HepG2 (cell line): Measurements from ENCODE around the gene MICAL3. TPM values are rescaled to one million over a fixed set of nuclear protein-coding genes. Genes with fewer than 3 reads are reported as not detected.
A peak's percentile ranks its signal among the peaks of the same experiment; 100 is the strongest.

Source experiments
- ATAC-seq: fragments of 200-7000 bp; cut with Tn5 transposase; 3 replicates; pipeline ENCODE4 v1.9.1; 2020; ENCODE audit warnings: mild to moderate bottlenecking, moderate library complexity
- BruUV-seq: library from RNA; stranded (reverse); fragments of 400-500 nt; replicated peaks from 2 replicates; lab custom pipeline; 2021; lab: Mats Ljungman, UMichigan
- CTCF ChIA-PET: fragments of 300-600 bp; formaldehyde crosslinking; extraction: SDS; loops from one replicate; lab custom pipeline; 2021; ENCODE audit warnings: low total read pairs, inconsistent platforms, low intra/inter-chr PET ratio; lab: Yijun Ruan, JAX
- POLR2A ChIA-PET: fragments of 350-600 bp; sonication (Branson Sonifier 250); formaldehyde crosslinking; loops from one replicate; lab custom pipeline; 2020; ENCODE audit warnings: antibody characterized with exemption, inconsistent platforms; lab: Yijun Ruan, JAX
- DNase-seq: peaks from one replicate; pipeline ENCODE4 v3.0.0-alpha.2; 2015; ENCODE audit warnings: low spot score
- FAIRE-seq: peaks from 3 replicates; lab custom pipeline; 2011; peaks lifted over from hg19 to GRCh38; lab: Jason Lieb, UNC
- H2AFZ ChIP-seq: one replicate; pipeline ENCODE4 v1.6.1; 2011; ENCODE audit warnings: low read length, inconsistent platforms
- H3K27ac ChIP-seq: fragments of 300-600 bp; 3 replicates; pipeline ENCODE4 v1.8.0; 2011; ENCODE audit warnings: mixed run types, mild to moderate bottlenecking, mixed read lengths, low read length, inconsistent platforms; ENCODE audit not compliant: insufficient read depth; ENCODE audit errors: extremely low read length
- H3K27me3 ChIP-seq, 2 experiments: fragments of 200-600 bp in 1 of 2; 2 replicates in 1 of 2; 3 replicates in 1 of 2; pipeline versions ENCODE4 v1.6.0 to v1.8.0; 2011; ENCODE audit warnings: low read length in 2 of 2, mild to moderate bottlenecking in 2 of 2, moderate library complexity in 2 of 2, inconsistent platforms in 1 of 2; ENCODE audit not compliant: insufficient read depth in 2 of 2, control insufficient read depth in 1 of 2
- H3K36me3 ChIP-seq, 2 experiments: fragments of 200-600 bp in 1 of 2; replicated peaks in 1 of 2; 2 replicates in 1 of 2; 3 replicates in 1 of 2; pipeline versions ENCODE4 v1.5.1 to v1.8.0; 2011; ENCODE audit warnings: low read length in 2 of 2, inconsistent platforms in 1 of 2; ENCODE audit not compliant: insufficient read depth in 2 of 2, control insufficient read depth in 1 of 2
- H3K4me1 ChIP-seq: 2 replicates; pipeline ENCODE4 v1.5.1; 2012; ENCODE audit warnings: low read length, inconsistent platforms; ENCODE audit not compliant: insufficient read depth
- H3K4me2 ChIP-seq: 2 replicates; pipeline ENCODE4 v1.6.0; 2011; ENCODE audit warnings: low read depth, low read length, inconsistent platforms
- H3K4me3 ChIP-seq, 3 experiments: fragments of 200-600 bp in 1 of 3; sonication (generic), shearing (Covaris generic) in 1 of 3; replicated peaks in 1 of 3; 2 replicates each; pipeline ENCODE4 v1.5.1; 2011 to 2016; ENCODE audit warnings: low read length in 3 of 3, inconsistent platforms in 2 of 3, low read depth in 2 of 3, mild to moderate bottlenecking in 2 of 3, control low read depth in 1 of 3, mixed read lengths in 1 of 3; ENCODE audit not compliant: insufficient read depth in 1 of 3
- H3K79me2 ChIP-seq: one replicate; pipeline ENCODE4 v1.6.1; 2011; ENCODE audit warnings: low read length, inconsistent platforms; ENCODE audit not compliant: insufficient read depth
- H3K9ac ChIP-seq: 2 replicates; pipeline ENCODE4 v1.6.0; 2011; ENCODE audit warnings: mild to moderate bottlenecking, low read depth, low read length, inconsistent platforms; ENCODE audit not compliant: insufficient read depth
- H3K9me3 ChIP-seq: 2 replicates; pipeline ENCODE4 v1.5.1; 2012; ENCODE audit warnings: mild to moderate bottlenecking, low read length
- H4K20me1 ChIP-seq: 2 replicates; pipeline ENCODE4 v1.6.0; 2011; ENCODE audit warnings: inconsistent platforms, mild to moderate bottlenecking, low read length, moderate library complexity; ENCODE audit not compliant: insufficient read depth
- CBX5 ChIP-seq: sonication (generic); formaldehyde crosslinking; IDR thresholded peaks from 2 replicates; pipeline ENCODE4 v1.4.0; 2020; ENCODE audit warnings: missing genetic modification reagents, borderline replicate concordance
- EP300 ChIP-seq, 3 experiments: sonication (generic) in 1 of 3; formaldehyde crosslinking in 1 of 3; IDR thresholded peaks; 2 replicates each; pipeline versions ENCODE4 v1.5.1 to v1.6.1; 2011 to 2020; ENCODE audit warnings: low read depth in 2 of 3, low read length in 2 of 3, borderline replicate concordance in 1 of 3, improper control_type of control experiment in 1 of 3, mild to moderate bottlenecking in 1 of 3, missing genetic modification reagents in 1 of 3, moderate library complexity in 1 of 3
- GTF2F1 ChIP-seq: fragments of 150-350 bp; IDR thresholded peaks from 2 replicates; pipeline ENCODE4 v1.6.1; 2014; ENCODE audit warnings: low read length
- HIVEP1 ChIP-seq: sonication (generic); formaldehyde crosslinking; IDR thresholded peaks from 2 replicates; pipeline ENCODE4 v1.4.0; 2020; ENCODE audit warnings: mild to moderate bottlenecking, missing genetic modification reagents
- NCOA1 ChIP-seq: sonication (generic); formaldehyde crosslinking; IDR thresholded peaks from 2 replicates; pipeline ENCODE4 v1.9.0; 2021; ENCODE audit warnings: missing genetic modification reagents
- POLR2A ChIP-seq, 2 experiments: IDR thresholded peaks; 2 replicates each; pipeline ENCODE4 v1.6.1; 2011; ENCODE audit warnings: low read depth in 2 of 2, low read length in 2 of 2, mild to moderate bottlenecking in 1 of 2, moderate library complexity in 1 of 2; ENCODE audit not compliant: insufficient read depth in 1 of 2
- XRCC5 ChIP-seq: fragments of 200-400 bp; formaldehyde crosslinking; optimal IDR thresholded peaks from 2 replicates; pipeline ENCODE3; 2017; ENCODE audit warnings: mild to moderate bottlenecking, low read length
- ZKSCAN1 ChIP-seq: fragments of 150-350 bp; IDR thresholded peaks from 2 replicates; pipeline ENCODE4 v1.6.1; 2014; ENCODE audit warnings: low read length
- ZNF207 ChIP-seq: fragments of 450-650 bp; IDR thresholded peaks from 2 replicates; pipeline ENCODE4 v1.6.1; 2016; ENCODE audit warnings: antibody characterized with exemption, borderline replicate concordance
- ZNF33B ChIP-seq: sonication (generic); formaldehyde crosslinking; IDR thresholded peaks from 2 replicates; pipeline ENCODE4 v1.5.1; 2020; ENCODE audit warnings: mild to moderate bottlenecking, missing genetic modification reagents
- ZNF720 ChIP-seq: sonication (generic); formaldehyde crosslinking; IDR thresholded peaks from 2 replicates; pipeline ENCODE4 v1.4.0; 2020; ENCODE audit warnings: missing genetic modification reagents
- ZNF776 ChIP-seq: sonication (generic); formaldehyde crosslinking; IDR thresholded peaks from 2 replicates; pipeline ENCODE4 v1.4.0; 2020; ENCODE audit warnings: mild to moderate bottlenecking, missing genetic modification reagents
- WGBS: methylation state at CpG from one replicate; pipeline ENCODE4 v1.1.6; 2017; ENCODE audit warnings: low lambda C conversion rate; 5-methylcytosine and 5-hydroxymethylcytosine counted together
- in situ Hi-C: cut with HindIII; loops from 2 replicates; pipeline ENCODE4 v1.10.0; 2017; ENCODE audit warnings: low pct_unique_long_range_greater_than_20kb; ENCODE audit not compliant: extremely low pct_ligation_motif_present
- intact Hi-C: fragments of 100-400 bp; cut with micrococcal nuclease; formaldehyde crosslinking; loops from one replicate; pipeline ENCODE4 v1.10.0; 2022; ENCODE audit not compliant: unreplicated experiment
- polyA plus RNA-seq, 8 experiments: library from polyadenylated mRNA; depleted of rRNA in 3 of 8; stranded (reverse) in 7 of 8; unstranded in 1 of 8; fragments of >200 nt; fragmentation: Illumina TruSeq in 4 of 8; extraction: Trizol in 4 of 8; gene quantifications; 2 replicates each; pipeline versions ENCODE4 v1.2.1 to v1.2.3, GENCODE V29; 2011 to 2016; ENCODE audit warnings: low read depth in 4 of 8, missing spikeins in 1 of 8, mixed read lengths in 1 of 8; ENCODE audit not compliant: insufficient read depth in 1 of 8
- total RNA-seq, 5 experiments: library from RNA; depleted of rRNA; stranded (reverse); fragments of >200 nt; fragmentation: Illumina TruSeq; extraction: Trizol; gene quantifications; 2 replicates each; pipeline ENCODE4 v1.2.3, GENCODE V29; 2016; ENCODE audit warnings: low read depth in 1 of 5
- TF ChIP-seq, protein P1 (sequence below), 2 experiments: sonication (generic) in 1 of 2; formaldehyde crosslinking in 1 of 2; IDR thresholded peaks; 2 replicates each; pipeline versions ENCODE4 v1.6.1 to v1.9.0; 2014 to 2022; ENCODE audit warnings: antibody characterized with exemption in 1 of 2, borderline replicate concordance in 1 of 2, inconsistent platforms in 1 of 2, low read depth in 1 of 2, missing genetic modification reagents in 1 of 2

Gene MICAL3
- total and polyA plus RNA-seq, 2 of the 13 experiments (the other 11 are each of a cell fraction or from before 2014, with no cell fraction given): 5.3 to 12.5 TPM

GRCh38 chr22:18044548-18045271 is 20.3 kb upstream of the MICAL3 start:
- H3K36me3 ChIP-seq: no peaks in the 10 kb centered on the region
- BruUV-seq: no TSS peak
- WGBS: 1% methylated on average over 10 of the region's 11 CpGs
- peak overlapping the region; percentile 83 for H3K4me2 ChIP-seq
- H3K4me3 ChIP-seq: peak overlapping the region; percentile 19 to 60 (median 20)
- POLR2A ChIA-PET: interaction anchor here (0.6 to 3.9 kb wide), 16 partner anchors 8 to 279 kb away, joined by 3 to 57 read pairs (median 6); partner anchors contain the start of gene PEX26
- no peaks in the 10 kb centered on the region for H3K79me2 ChIP-seq
- intact Hi-C loops: no loop called here
- FAIRE-seq: peak; percentile 98
- H3K9ac ChIP-seq: peak overlapping the region; percentile 45
- in situ Hi-C loops: no loop called here
- H3K9me3 ChIP-seq: no peaks in the 10 kb centered on the region
- H2AFZ ChIP-seq: no peak overlapping the region
- peak overlapping the region; percentile 32 for H3K27ac ChIP-seq
- peak; percentile 97 for ATAC-seq
- H4K20me1 ChIP-seq: no peaks in the 10 kb centered on the region
- peak; percentile 94 for DNase-seq
- H3K4me1 ChIP-seq: peaks cover 47% of the 10 kb centered on the region
- no peaks in the 10 kb centered on the region for H3K27me3 ChIP-seq
- CTCF ChIA-PET: no interaction called here
- TF ChIP-seq, protein P1, sequence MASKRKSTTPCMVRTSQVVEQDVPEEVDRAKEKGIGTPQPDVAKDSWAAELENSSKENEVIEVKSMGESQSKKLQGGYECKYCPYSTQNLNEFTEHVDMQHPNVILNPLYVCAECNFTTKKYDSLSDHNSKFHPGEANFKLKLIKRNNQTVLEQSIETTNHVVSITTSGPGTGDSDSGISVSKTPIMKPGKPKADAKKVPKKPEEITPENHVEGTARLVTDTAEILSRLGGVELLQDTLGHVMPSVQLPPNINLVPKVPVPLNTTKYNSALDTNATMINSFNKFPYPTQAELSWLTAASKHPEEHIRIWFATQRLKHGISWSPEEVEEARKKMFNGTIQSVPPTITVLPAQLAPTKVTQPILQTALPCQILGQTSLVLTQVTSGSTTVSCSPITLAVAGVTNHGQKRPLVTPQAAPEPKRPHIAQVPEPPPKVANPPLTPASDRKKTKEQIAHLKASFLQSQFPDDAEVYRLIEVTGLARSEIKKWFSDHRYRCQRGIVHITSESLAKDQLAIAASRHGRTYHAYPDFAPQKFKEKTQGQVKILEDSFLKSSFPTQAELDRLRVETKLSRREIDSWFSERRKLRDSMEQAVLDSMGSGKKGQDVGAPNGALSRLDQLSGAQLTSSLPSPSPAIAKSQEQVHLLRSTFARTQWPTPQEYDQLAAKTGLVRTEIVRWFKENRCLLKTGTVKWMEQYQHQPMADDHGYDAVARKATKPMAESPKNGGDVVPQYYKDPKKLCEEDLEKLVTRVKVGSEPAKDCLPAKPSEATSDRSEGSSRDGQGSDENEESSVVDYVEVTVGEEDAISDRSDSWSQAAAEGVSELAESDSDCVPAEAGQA (IDR thresholded peaks at IDR 0.05; ENCODE audit: low read depth): no peak
- TF ChIP-seq, protein P1 (CRISPR knock-in tag; IDR thresholded peaks at IDR 0.05; ENCODE audit: borderline replicate concordance): no peak
- TF ChIP-seq POLR2A (IDR thresholded peaks at IDR 0.05; ENCODE audit: insufficient read depth in 1 of 2, low read depth in 2 of 2, low read length in 2 of 2) (no peak), HIVEP1 (CRISPR knock-in tag) (peak; percentile 71; the same call in 1 of the 2 replicates), ZNF776 (CRISPR knock-in tag) (no peak), ZNF33B (CRISPR knock-in tag) (no peak), EP300 (IDR thresholded peaks at IDR 0.05; ENCODE audit: low read depth in 2 of 2, low read length in 2 of 2) (peak; percentile 58 to 71; a peak in 3 of 4 replicates), EP300 (CRISPR knock-in tag; IDR thresholded peaks at IDR 0.05; ENCODE audit: borderline replicate concordance) (peak; percentile 54; the same call in 1 of the 2 replicates), NCOA1 (CRISPR knock-in tag) (0 out of 2 replicates have a peak, but pooled peaks have one; percentile 37), ZKSCAN1 (no peak), GTF2F1 (no peak), CBX5 (peak; percentile 82; the same call in 1 of the 2 replicates), XRCC5 (peak; percentile 44), ZNF207 (no peak), ZNF720 (CRISPR knock-in tag) (no peak)
